H1 (cell line): ENCODE results near the gene PGPEP1. TPM values are rescaled to one million over a fixed set of nuclear protein-coding genes. Genes with fewer than 3 reads are reported as not detected.

Experiments
- CTCF ChIA-PET: fragments of 300-600 bp; sonication (Branson Sonifier 250); formaldehyde crosslinking; loops from one replicate; lab custom pipeline; 2021; ENCODE audit not compliant: partially characterized antibody; lab: Charles Lee
- POLR2A ChIA-PET: fragments of 300-600 bp; sonication (Branson Sonifier 250); formaldehyde crosslinking; loops from one replicate; lab custom pipeline; 2021; ENCODE audit warnings: inconsistent platforms; ENCODE audit not compliant: partially characterized antibody; lab: Charles Lee
- DNase-seq, 2 experiments: peaks; one replicate each; pipeline versions ENCODE4 v3.0.0 to v3.0.0-alpha.2; 2010 to 2022; ENCODE audit warnings: low spot score in 2 of 2, low read depth in 1 of 2, mixed read lengths in 1 of 2
- FAIRE-seq: peaks from 2 replicates; lab custom pipeline; 2011; peaks lifted over from hg19 to GRCh38; lab: Jason Lieb, UNC
- H2AFZ ChIP-seq: 2 replicates; pipeline ENCODE4 v1.8.1; 2012; ENCODE audit warnings: low read length, inconsistent platforms
- H2AK5ac ChIP-seq: 2 replicates; pipeline ENCODE4 v1.6.1; 2013; ENCODE audit warnings: low read depth, low read length
- H2BK120ac ChIP-seq: replicated peaks from 2 replicates; pipeline ENCODE3; 2013; ENCODE audit warnings: low read depth, low read length, inconsistent platforms
- H2BK12ac ChIP-seq: 2 replicates; pipeline ENCODE4 v1.6.1; 2013; ENCODE audit warnings: low read depth, low read length
- H2BK15ac ChIP-seq: 2 replicates; pipeline ENCODE4 v1.6.1; 2013; ENCODE audit warnings: low read length
- H2BK20ac ChIP-seq: 2 replicates; pipeline ENCODE4 v1.6.1; 2013; ENCODE audit warnings: low read length
- H2BK5ac ChIP-seq: 2 replicates; pipeline ENCODE4 v1.6.1; 2013; ENCODE audit warnings: low read depth, low read length
- H3K14ac ChIP-seq: 2 replicates; pipeline ENCODE4 v1.6.1; 2013; ENCODE audit warnings: inconsistent platforms; ENCODE audit not compliant: insufficient read length
- H3K18ac ChIP-seq: 2 replicates; pipeline ENCODE4 v1.6.1; 2013; ENCODE audit warnings: low read length; ENCODE audit errors: extremely low read depth
- H3K23ac ChIP-seq: 2 replicates; pipeline ENCODE4 v1.6.1; 2013; ENCODE audit warnings: inconsistent platforms; ENCODE audit not compliant: insufficient read length
- H3K23me2 ChIP-seq: 2 replicates; pipeline ENCODE4 v1.6.1; 2013; ENCODE audit warnings: low read depth, low read length
- H3K27ac ChIP-seq: 2 replicates; pipeline ENCODE4 v1.6.1; 2011; ENCODE audit warnings: low read depth, low read length, inconsistent platforms
- H3K27me3 ChIP-seq, 4 experiments: replicated peaks in 1 of 4; 1 replicate in 1 of 4; 2 replicates in 3 of 4; pipeline versions ENCODE4 v1.6.1 to v1.8.1; 2011 to 2013; ENCODE audit warnings: low read length in 3 of 4, mild to moderate bottlenecking in 3 of 4, inconsistent platforms in 2 of 4, mixed read lengths in 2 of 4, moderate library complexity in 1 of 4; ENCODE audit not compliant: control insufficient read depth in 3 of 4, insufficient read depth in 3 of 4; ENCODE audit errors: extremely low read depth in 1 of 4
- H3K36me3 ChIP-seq, 4 experiments: 2 replicates each; pipeline versions ENCODE4 v1.6.1 to v1.8.1; 2011 to 2013; ENCODE audit warnings: mild to moderate bottlenecking in 4 of 4, low read length in 3 of 4, moderate library complexity in 2 of 4, control low read depth in 1 of 4, inconsistent platforms in 1 of 4; ENCODE audit not compliant: insufficient read depth in 4 of 4, control insufficient read depth in 2 of 4
- H3K4ac ChIP-seq: replicated peaks from 2 replicates; pipeline ENCODE3; 2013; ENCODE audit warnings: low read length, low read depth, mixed read lengths, inconsistent platforms; ENCODE audit not compliant: insufficient read length
- H3K4me1 ChIP-seq, 4 experiments: replicated peaks in 1 of 4; 1 replicate in 1 of 4; 2 replicates in 3 of 4; pipeline versions ENCODE4 v1.6.1 to v1.8.1; 2011 to 2013; ENCODE audit warnings: low read length in 3 of 4, inconsistent platforms in 2 of 4, mixed read lengths in 1 of 4; ENCODE audit not compliant: insufficient read depth in 4 of 4, control insufficient read depth in 3 of 4
- H3K4me2 ChIP-seq, 2 experiments: 2 replicates each; pipeline versions ENCODE4 v1.6.1 to v1.8.1; 2011 to 2013; ENCODE audit warnings: low read depth in 2 of 2, low read length in 2 of 2, control low read depth in 1 of 2, inconsistent platforms in 1 of 2, mild to moderate bottlenecking in 1 of 2; ENCODE audit not compliant: insufficient read depth in 1 of 2
- H3K4me3 ChIP-seq, 4 experiments: fragments of 200-600, 300-600 bp in 1 of 4; sonication (generic), shearing (Covaris generic), sonication (Bioruptor Twin) in 1 of 4; 2 replicates each; pipeline versions ENCODE4 v1.5.1 to v1.8.1; 2011 to 2016; ENCODE audit warnings: low read length in 4 of 4, low read depth in 3 of 4, control low read depth in 2 of 4, inconsistent platforms in 2 of 4, mild to moderate bottlenecking in 2 of 4, mixed read lengths in 1 of 4, moderate library complexity in 1 of 4; ENCODE audit not compliant: insufficient read depth in 2 of 4; ENCODE audit errors: extremely low read depth in 1 of 4
- H3K56ac ChIP-seq: replicated peaks from 2 replicates; pipeline ENCODE3; 2013; ENCODE audit warnings: low read depth, mild to moderate bottlenecking, mixed read lengths, low read length, inconsistent platforms; ENCODE audit not compliant: insufficient read length
- H3K79me1 ChIP-seq: 2 replicates; pipeline ENCODE4 v1.6.1; 2013; ENCODE audit warnings: low read depth, low read length, control low read depth
- H3K79me2 ChIP-seq, 2 experiments: 2 replicates each; pipeline versions ENCODE4 v1.6.1 to v1.8.1; 2012 to 2013; ENCODE audit warnings: low read length in 2 of 2, mild to moderate bottlenecking in 2 of 2, inconsistent platforms in 1 of 2; ENCODE audit not compliant: insufficient read depth in 2 of 2, control insufficient read depth in 1 of 2
- H3K9ac ChIP-seq, 4 experiments: replicated peaks in 1 of 4; 1 replicate in 1 of 4; 2 replicates in 3 of 4; pipeline versions ENCODE4 v1.6.1 to v1.8.1; 2011 to 2013; ENCODE audit warnings: low read depth in 3 of 4, low read length in 3 of 4, control low read depth in 2 of 4, mild to moderate bottlenecking in 2 of 4, moderate library complexity in 2 of 4, inconsistent platforms in 1 of 4; ENCODE audit errors: extremely low read depth in 1 of 4
- H3K9me3 ChIP-seq, 2 experiments: 2 replicates each; pipeline versions ENCODE4 v1.6.1 to v1.8.1; 2012 to 2013; ENCODE audit warnings: mild to moderate bottlenecking in 2 of 2, moderate library complexity in 2 of 2, control low read depth in 1 of 2, inconsistent platforms in 1 of 2, low read depth in 1 of 2, low read length in 1 of 2, mixed read lengths in 1 of 2; ENCODE audit not compliant: insufficient read depth in 2 of 2
- H4K20me1 ChIP-seq, 2 experiments: replicated peaks in 1 of 2; 2 replicates each; pipeline versions ENCODE3 to v1.8.1; 2011 to 2013; ENCODE audit warnings: inconsistent platforms in 2 of 2, low read length in 2 of 2, mild to moderate bottlenecking in 1 of 2; ENCODE audit not compliant: insufficient read depth in 2 of 2, control insufficient read depth in 1 of 2
- H4K5ac ChIP-seq: 2 replicates; pipeline ENCODE4 v1.6.1; 2013; ENCODE audit warnings: low read length, low read depth, mixed read lengths, inconsistent platforms; ENCODE audit not compliant: insufficient read length
- H4K8ac ChIP-seq: 2 replicates; pipeline ENCODE4 v1.8.0; 2013; ENCODE audit warnings: mild to moderate bottlenecking, moderate library complexity, low read length, inconsistent platforms; ENCODE audit not compliant: insufficient read depth; ENCODE audit errors: extremely low read depth
- H4K91ac ChIP-seq: replicated peaks from 2 replicates; pipeline ENCODE3; 2013; ENCODE audit warnings: low read length, mixed read lengths, inconsistent platforms; ENCODE audit not compliant: insufficient read length
- MAX ChIP-seq: IDR thresholded peaks from 2 replicates; pipeline ENCODE4 v1.6.1; 2012; ENCODE audit warnings: inconsistent platforms
- PHF8 ChIP-seq: fragments of 200-600 bp; sonication (generic); conservative IDR thresholded peaks from 2 replicates; pipeline ENCODE4 v1.7.1; 2012; ENCODE audit warnings: low read depth, mild to moderate bottlenecking, inconsistent platforms, low read length, moderate library complexity
- RAD21 ChIP-seq, 2 experiments: IDR thresholded peaks in 1 of 2; conservative IDR thresholded peaks in 1 of 2; 2 replicates each; pipeline ENCODE4 v1.6.1; 2011; ENCODE audit warnings: low read depth in 2 of 2, low read length in 2 of 2, improper control_type of control experiment in 1 of 2, inconsistent platforms in 1 of 2, mild to moderate bottlenecking in 1 of 2, moderate library complexity in 1 of 2
- SP1 ChIP-seq: IDR thresholded peaks from 2 replicates; pipeline ENCODE4 v1.6.1; 2011; ENCODE audit warnings: low read depth, low read length
- SUZ12 ChIP-seq: fragments of 200-600 bp; sonication (generic); IDR thresholded peaks from 2 replicates; pipeline ENCODE4 v1.6.1; 2012; ENCODE audit warnings: mild to moderate bottlenecking, inconsistent platforms, low read length, moderate library complexity, mixed read lengths
- YY1 ChIP-seq: IDR thresholded peaks from 2 replicates; pipeline ENCODE4 v1.6.1; 2011; ENCODE audit warnings: low read depth, mild to moderate bottlenecking, low read length
- WGBS, 2 experiments: shearing (Covaris generic) in 1 of 2; methylation state at CpG; one replicate each; pipeline versions ENCODE4 v1.1.6 to v1.1.7; 2013 to 2015; ENCODE audit warnings: low lambda C conversion rate in 2 of 2, mixed read lengths in 2 of 2, inconsistent platforms in 1 of 2, low coverage in 1 of 2, missing lambda C conversion rate in 1 of 2; ENCODE audit not compliant: insufficient replicate concordance in 2 of 2, insufficient coverage in 1 of 2, insufficient read length in 1 of 2; ENCODE audit errors: extremely low coverage in 1 of 2, missing lambda C conversion rate in 1 of 2; 5-methylcytosine and 5-hydroxymethylcytosine counted together
- polyA plus RNA-seq, 7 experiments: library from polyadenylated mRNA; depleted of rRNA in 3 of 7; stranded (reverse) in 5 of 7; unstranded in 2 of 7; fragments of >200 nt in 5 of 7; fragments of 200-250 nt in 2 of 7; gene quantifications; 1 replicate in 5 of 7; 2 replicates in 1 of 7; 4 replicates in 1 of 7; pipeline versions ENCODE4 v1.2.1 to v1.2.3, GENCODE V29; 2011 to 2013; ENCODE audit warnings: missing spikeins in 2 of 7, mixed read lengths in 2 of 7
- total RNA-seq: library from RNA; stranded (reverse); fragmentation: NEBNext Ultra II Directional; extraction: Animal tissue kit (Norgen Biotek cat#: 25700); gene quantifications from 2 replicates; pipeline ENCODE4 v1.2.1, GENCODE V29; 2021

PGPEP1 gene
- total and polyA plus RNA-seq, 2 of the 8 experiments (the other 6 are each of a cell fraction or from before 2014, with no cell fraction given), result 17.0 to 33.4 TPM

DNA sequence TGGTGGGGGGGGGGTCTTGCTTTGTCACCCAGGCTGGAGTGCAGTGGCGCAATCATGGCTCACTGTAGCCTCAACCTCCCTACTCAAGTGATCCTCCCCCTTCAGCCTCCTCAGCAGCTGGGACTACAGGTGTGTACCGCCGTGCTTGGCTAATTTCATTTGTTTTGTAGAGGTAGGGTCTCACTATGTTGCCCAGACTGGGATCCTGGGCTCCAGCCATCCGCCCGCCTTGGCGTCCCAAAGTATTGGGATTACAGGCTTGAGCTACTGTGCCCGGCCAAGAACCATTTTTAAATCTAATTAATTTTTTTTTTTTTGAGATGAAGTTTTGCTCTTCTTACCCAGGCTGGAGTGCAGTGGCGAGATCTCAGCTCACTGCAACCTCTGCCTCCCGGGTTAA, 40.7 kb upstream of the PGPEP1 start:
- Histone ChIP-seq H3K56ac (no peak overlapping the region), H3K14ac (no peak overlapping the region), H4K91ac (no peak overlapping the region), H3K27ac (no peak overlapping the region), H2BK20ac (no peak overlapping the region), H2BK15ac (no peak overlapping the region), H3K79me1 (no peaks in the 10 kb centered on the region), H3K36me3 (no peaks in the 10 kb centered on the region; a peak in 1 of 8 replicates), H3K9me3 (no peaks in the 10 kb centered on the region), H3K4me1 (peaks cover 0 to 16% (median 9%) of the 10 kb centered on the region in 4 experiments; a peak in 5 of 7 replicates), H4K5ac (no peak overlapping the region), H2BK12ac (no peak overlapping the region), H3K4ac (no peak overlapping the region), H3K18ac (no peak overlapping the region), H2AK5ac (no peak overlapping the region), H2BK5ac (no peak overlapping the region), H3K23me2 (peaks cover 17% of the 10 kb centered on the region; the same call in 1 of the 2 replicates), H3K23ac (no peak overlapping the region), H3K9ac (no peak overlapping the region), H3K4me3 (no peak overlapping the region), H3K79me2 (no peaks in the 10 kb centered on the region), H4K8ac (no peak overlapping the region), H2BK120ac (no peak overlapping the region), H4K20me1 (peaks cover 0 to 8% of the 10 kb centered on the region in 2 experiments), H3K27me3 (no peaks in the 10 kb centered on the region), H2AFZ (no peak overlapping the region), H3K4me2 (no peak overlapping the region)
- 100% methylated on average over 9 of the region's 9 CpGs; no CpG with 5 or more reads in 1 of the 2 experiments for WGBS, 2 experiments
- TF ChIP-seq YY1 (no peak), PHF8 (no peak), RAD21 (IDR thresholded peaks at IDR 0.05 in 1 of 2, conservative IDR thresholded peaks at IDR 0.05 in 1 of 2; ENCODE audit: low read depth in 2 of 2, low read length in 2 of 2) (no peak), SUZ12 (no peak), MAX (no peak), SP1 (no peak)
- POLR2A ChIA-PET, result interaction anchor here (10.4 kb wide), 1 partner anchor 19 kb away, joined by 141 read pairs; the partner anchor contains the start of gene JUND
- DNase-seq (no peak), FAIRE-seq (no peak)
- CTCF ChIA-PET, result interaction anchor here (0.6 to 1.2 kb wide), 3 partner anchors 29 to 80 kb away, joined by 3 to 5 read pairs (median 3); no protein-coding TSS in a partner anchor
